Fibroblast of mammary gland (primary cell): Measurements from ENCODE around the gene FOSL2.

Source experiments
- DNase-seq: peaks from one replicate; pipeline ENCODE4 v3.0.0-alpha.2; 2010; ENCODE audit warnings: low read depth
- H3K4me3 ChIP-seq: 2 replicates; pipeline ENCODE4 v1.5.1; 2011; ENCODE audit warnings: low read depth, mild to moderate bottlenecking, low read length, moderate library complexity; ENCODE audit not compliant: control insufficient read depth
- TF ChIP-seq, protein P1 (sequence below): conservative IDR thresholded peaks from 2 replicates; pipeline ENCODE4 v1.5.1; 2011; ENCODE audit warnings: low read depth, low read length, inconsistent platforms; ENCODE audit not compliant: control insufficient read depth, insufficient read depth

Gene FOSL2

DNA sequence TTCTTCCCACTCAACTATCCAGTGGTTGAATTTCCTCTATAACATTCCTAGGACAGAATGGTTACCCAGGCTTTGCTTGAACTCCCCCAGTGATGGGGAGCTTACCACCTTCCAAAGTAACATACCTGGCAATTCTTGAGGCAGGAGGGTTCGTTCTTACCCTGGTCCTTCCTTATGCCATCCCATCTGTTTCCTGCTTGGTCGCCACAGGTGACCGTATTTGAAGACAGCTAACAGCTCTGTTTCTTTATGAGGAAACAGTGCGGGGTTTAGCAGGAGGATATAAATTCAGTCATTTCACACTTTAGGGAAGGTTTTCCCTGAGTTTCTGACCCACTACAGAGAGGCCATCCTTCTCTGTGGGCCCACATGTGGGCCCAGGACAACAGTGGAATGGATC, 42.6 kb downstream of the FOSL2 start:
- TF ChIP-seq, protein P1, sequence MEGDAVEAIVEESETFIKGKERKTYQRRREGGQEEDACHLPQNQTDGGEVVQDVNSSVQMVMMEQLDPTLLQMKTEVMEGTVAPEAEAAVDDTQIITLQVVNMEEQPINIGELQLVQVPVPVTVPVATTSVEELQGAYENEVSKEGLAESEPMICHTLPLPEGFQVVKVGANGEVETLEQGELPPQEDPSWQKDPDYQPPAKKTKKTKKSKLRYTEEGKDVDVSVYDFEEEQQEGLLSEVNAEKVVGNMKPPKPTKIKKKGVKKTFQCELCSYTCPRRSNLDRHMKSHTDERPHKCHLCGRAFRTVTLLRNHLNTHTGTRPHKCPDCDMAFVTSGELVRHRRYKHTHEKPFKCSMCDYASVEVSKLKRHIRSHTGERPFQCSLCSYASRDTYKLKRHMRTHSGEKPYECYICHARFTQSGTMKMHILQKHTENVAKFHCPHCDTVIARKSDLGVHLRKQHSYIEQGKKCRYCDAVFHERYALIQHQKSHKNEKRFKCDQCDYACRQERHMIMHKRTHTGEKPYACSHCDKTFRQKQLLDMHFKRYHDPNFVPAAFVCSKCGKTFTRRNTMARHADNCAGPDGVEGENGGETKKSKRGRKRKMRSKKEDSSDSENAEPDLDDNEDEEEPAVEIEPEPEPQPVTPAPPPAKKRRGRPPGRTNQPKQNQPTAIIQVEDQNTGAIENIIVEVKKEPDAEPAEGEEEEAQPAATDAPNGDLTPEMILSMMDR, result no peak
- no peak for DNase-seq

GRCh38 chr2:28435814-28436351, 43.2 kb downstream of the FOSL2 start:
- TF ChIP-seq, protein P1, result no peak
- no peak for DNase-seq
- no peak overlapping the region for H3K4me3 ChIP-seq

More for the DNA sequence above, 42.6 kb downstream of the FOSL2 start:
- H3K4me3 ChIP-seq, result no peak overlapping the region

GRCh38 chr2:28436525-28437051, 43.9 kb downstream of the FOSL2 start:
- TF ChIP-seq, protein P1, result no peak
- DNase-seq, result no peak
- no peak overlapping the region for H3K4me3 ChIP-seq

GRCh38 chr2:28437149-28437835, 44.6 kb downstream of the FOSL2 start:
- DNase-seq, result no peak
- TF ChIP-seq, protein P1, result no peak
- no peak overlapping the region for H3K4me3 ChIP-seq

DNA sequence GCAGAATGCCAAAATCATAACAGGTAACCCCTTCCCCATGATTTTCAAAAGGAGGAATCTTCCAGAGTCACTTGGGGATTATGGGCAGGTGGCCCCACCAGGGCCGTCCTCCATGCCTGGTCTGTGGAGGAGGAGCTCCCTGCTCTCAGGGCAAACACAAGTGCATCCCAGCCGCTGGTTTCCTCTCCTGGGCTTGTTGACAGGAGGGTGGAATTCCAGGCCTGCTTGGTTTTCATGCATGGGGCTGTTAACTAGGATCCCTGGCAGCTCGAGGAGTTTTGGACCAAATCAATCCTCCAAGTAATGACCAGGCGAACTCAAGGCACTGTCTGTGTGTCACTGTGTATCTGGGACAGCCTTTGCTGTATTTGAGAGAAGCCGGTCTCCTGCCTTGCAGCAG, 45.3 kb downstream of the FOSL2 start:
- no peak for DNase-seq
- TF ChIP-seq, protein P1, result no peak
- H3K4me3 ChIP-seq, result no peak overlapping the region

DNA sequence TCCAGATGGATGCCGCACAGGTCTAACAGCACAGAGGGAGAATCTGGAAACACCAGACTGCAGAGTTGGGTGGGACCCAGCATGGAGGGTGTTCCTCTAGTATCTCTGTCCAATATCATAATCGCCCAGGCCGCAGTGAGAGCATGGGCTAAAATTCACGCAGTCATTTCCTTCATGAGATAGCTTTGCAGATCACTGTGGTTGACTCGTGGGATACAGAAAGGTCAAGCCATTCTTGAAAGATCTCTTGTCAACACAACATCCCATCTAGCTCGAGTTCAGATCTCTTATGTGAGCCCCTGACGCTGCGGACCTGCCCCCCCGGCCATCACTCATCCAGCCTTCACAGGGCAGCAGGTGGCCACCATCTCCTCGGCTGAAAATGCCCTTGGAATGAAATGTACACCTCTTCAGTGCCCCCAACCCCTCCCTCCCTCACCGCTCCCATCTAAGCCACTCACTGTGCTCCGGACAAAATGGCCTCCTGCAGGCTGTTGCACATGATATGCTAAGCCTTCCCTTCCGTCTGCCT, 45.9 kb downstream of the FOSL2 start:
- H3K4me3 ChIP-seq, result no peak overlapping the region
- DNase-seq, result no peak
- TF ChIP-seq, protein P1, result no peak
